ENCODE results near the gene YPEL2. TPM values are rescaled to one million over a fixed set of nuclear protein-coding genes. Genes with fewer than 3 reads are reported as not detected.

YPEL2 gene
- total and polyA plus RNA-seq, 2 of the 13 experiments (the other 11 are each of a cell fraction or from before 2014, with no cell fraction given), result 8.5 to 21.1 TPM

DNA sequence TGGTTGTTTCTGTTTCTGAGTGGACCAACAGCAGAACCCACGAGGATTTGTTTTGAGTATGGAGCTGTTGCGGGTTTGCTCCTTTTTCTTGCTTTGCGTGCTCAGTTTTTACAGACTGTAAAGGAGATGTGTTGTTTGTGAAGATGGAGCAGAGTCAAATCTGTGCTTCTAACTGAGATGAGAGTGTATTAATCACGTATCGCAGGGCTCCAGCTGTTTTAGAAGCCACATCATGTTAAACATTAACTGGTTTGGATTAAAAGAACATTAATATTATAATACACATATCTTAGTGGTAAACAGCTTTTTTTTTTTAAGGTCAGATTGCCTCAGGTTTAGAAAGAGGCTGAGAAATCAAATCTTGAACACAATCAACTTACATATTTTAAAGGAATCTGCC is 69.4 kb downstream of the YPEL2 start:
- Histone ChIP-seq H3K4me1 (ENCODE audit: insufficient read depth, low read length) (peaks cover 42% of the 10 kb centered on the region), H3K27me3 (ENCODE audit: control insufficient read depth in 1 of 2, insufficient read depth in 2 of 2, low read length in 2 of 2) (no peaks in the 10 kb centered on the region), H3K36me3 (replicated peaks in 1 of 2; ENCODE audit: control insufficient read depth in 1 of 2, insufficient read depth in 2 of 2, low read length in 2 of 2) (peaks cover 8 to 9% of the 10 kb centered on the region in 2 experiments), H3K27ac (ENCODE audit: extremely low read length, insufficient read depth, low read length) (no peak overlapping the region), H3K9me3 (ENCODE audit: low read length) (no peaks in the 10 kb centered on the region), H3K9ac (ENCODE audit: insufficient read depth, low read depth, low read length) (no peak overlapping the region), H4K20me1 (ENCODE audit: insufficient read depth, low read length) (no peaks in the 10 kb centered on the region), H3K79me2 (ENCODE audit: insufficient read depth, low read length) (no peaks in the 10 kb centered on the region), H2AFZ (ENCODE audit: low read length) (no peak overlapping the region), H3K4me2 (ENCODE audit: low read depth, low read length) (no peak overlapping the region), H3K4me3 (replicated peaks in 1 of 3; ENCODE audit: insufficient read depth in 1 of 3, low read depth in 2 of 3, low read length in 3 of 3) (no peak overlapping the region)
- DNase-seq (ENCODE audit: low spot score) (no peak), ATAC-seq (no peak), FAIRE-seq (no peak)
- 94% methylated on average over 5 of the region's 5 CpGs for WGBS (ENCODE audit: low lambda C conversion rate)
- TF ChIP-seq GFI1 (CRISPR knock-in tag; IDR thresholded peaks at IDR 0.05; ENCODE audit: borderline replicate concordance) (no peak), ZNF292 (CRISPR knock-in tag; IDR thresholded peaks at IDR 0.05; ENCODE audit: borderline replicate concordance, low read depth) (no peak), ZFAT (CRISPR knock-in tag; conservative IDR thresholded peaks at IDR 0.05) (no peak), MEIS1 (CRISPR knock-in tag; IDR thresholded peaks at IDR 0.05; ENCODE audit: borderline replicate concordance) (no peak), ETV5 (CRISPR knock-in tag; IDR thresholded peaks at IDR 0.05; ENCODE audit: borderline replicate concordance) (no peak), NR2F6 (IDR thresholded peaks at IDR 0.05) (no peak), NR2F6 (CRISPR knock-in tag; IDR thresholded peaks at IDR 0.05) (no peak), DNMT1 (CRISPR knock-in tag; IDR thresholded peaks at IDR 0.05) (no peak), HMG20B (CRISPR knock-in tag; conservative IDR thresholded peaks at IDR 0.05) (no peak)
- TF ChIP-seq, protein P1, sequence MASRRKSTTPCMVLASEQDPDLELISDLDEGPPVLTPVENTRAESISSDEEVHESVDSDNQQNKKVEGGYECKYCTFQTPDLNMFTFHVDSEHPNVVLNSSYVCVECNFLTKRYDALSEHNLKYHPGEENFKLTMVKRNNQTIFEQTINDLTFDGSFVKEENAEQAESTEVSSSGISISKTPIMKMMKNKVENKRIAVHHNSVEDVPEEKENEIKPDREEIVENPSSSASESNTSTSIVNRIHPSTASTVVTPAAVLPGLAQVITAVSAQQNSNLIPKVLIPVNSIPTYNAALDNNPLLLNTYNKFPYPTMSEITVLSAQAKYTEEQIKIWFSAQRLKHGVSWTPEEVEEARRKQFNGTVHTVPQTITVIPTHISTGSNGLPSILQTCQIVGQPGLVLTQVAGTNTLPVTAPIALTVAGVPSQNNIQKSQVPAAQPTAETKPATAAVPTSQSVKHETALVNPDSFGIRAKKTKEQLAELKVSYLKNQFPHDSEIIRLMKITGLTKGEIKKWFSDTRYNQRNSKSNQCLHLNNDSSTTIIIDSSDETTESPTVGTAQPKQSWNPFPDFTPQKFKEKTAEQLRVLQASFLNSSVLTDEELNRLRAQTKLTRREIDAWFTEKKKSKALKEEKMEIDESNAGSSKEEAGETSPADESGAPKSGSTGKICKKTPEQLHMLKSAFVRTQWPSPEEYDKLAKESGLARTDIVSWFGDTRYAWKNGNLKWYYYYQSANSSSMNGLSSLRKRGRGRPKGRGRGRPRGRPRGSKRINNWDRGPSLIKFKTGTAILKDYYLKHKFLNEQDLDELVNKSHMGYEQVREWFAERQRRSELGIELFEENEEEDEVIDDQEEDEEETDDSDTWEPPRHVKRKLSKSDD (CRISPR knock-in tag; IDR thresholded peaks at IDR 0.05; ENCODE audit: low read depth), result no peak
- TF ChIP-seq, protein P2, sequence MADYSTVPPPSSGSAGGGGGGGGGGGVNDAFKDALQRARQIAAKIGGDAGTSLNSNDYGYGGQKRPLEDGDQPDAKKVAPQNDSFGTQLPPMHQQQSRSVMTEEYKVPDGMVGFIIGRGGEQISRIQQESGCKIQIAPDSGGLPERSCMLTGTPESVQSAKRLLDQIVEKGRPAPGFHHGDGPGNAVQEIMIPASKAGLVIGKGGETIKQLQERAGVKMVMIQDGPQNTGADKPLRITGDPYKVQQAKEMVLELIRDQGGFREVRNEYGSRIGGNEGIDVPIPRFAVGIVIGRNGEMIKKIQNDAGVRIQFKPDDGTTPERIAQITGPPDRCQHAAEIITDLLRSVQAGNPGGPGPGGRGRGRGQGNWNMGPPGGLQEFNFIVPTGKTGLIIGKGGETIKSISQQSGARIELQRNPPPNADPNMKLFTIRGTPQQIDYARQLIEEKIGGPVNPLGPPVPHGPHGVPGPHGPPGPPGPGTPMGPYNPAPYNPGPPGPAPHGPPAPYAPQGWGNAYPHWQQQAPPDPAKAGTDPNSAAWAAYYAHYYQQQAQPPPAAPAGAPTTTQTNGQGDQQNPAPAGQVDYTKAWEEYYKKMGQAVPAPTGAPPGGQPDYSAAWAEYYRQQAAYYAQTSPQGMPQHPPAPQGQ (CRISPR knock-in tag; IDR thresholded peaks at IDR 0.05; ENCODE audit: borderline replicate concordance), result no peak
- TF ChIP-seq, protein P3, sequence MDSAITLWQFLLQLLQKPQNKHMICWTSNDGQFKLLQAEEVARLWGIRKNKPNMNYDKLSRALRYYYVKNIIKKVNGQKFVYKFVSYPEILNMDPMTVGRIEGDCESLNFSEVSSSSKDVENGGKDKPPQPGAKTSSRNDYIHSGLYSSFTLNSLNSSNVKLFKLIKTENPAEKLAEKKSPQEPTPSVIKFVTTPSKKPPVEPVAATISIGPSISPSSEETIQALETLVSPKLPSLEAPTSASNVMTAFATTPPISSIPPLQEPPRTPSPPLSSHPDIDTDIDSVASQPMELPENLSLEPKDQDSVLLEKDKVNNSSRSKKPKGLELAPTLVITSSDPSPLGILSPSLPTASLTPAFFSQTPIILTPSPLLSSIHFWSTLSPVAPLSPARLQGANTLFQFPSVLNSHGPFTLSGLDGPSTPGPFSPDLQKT (CRISPR knock-in tag; IDR thresholded peaks at IDR 0.05; ENCODE audit: borderline replicate concordance), result no peak
- TF ChIP-seq, protein P4, sequence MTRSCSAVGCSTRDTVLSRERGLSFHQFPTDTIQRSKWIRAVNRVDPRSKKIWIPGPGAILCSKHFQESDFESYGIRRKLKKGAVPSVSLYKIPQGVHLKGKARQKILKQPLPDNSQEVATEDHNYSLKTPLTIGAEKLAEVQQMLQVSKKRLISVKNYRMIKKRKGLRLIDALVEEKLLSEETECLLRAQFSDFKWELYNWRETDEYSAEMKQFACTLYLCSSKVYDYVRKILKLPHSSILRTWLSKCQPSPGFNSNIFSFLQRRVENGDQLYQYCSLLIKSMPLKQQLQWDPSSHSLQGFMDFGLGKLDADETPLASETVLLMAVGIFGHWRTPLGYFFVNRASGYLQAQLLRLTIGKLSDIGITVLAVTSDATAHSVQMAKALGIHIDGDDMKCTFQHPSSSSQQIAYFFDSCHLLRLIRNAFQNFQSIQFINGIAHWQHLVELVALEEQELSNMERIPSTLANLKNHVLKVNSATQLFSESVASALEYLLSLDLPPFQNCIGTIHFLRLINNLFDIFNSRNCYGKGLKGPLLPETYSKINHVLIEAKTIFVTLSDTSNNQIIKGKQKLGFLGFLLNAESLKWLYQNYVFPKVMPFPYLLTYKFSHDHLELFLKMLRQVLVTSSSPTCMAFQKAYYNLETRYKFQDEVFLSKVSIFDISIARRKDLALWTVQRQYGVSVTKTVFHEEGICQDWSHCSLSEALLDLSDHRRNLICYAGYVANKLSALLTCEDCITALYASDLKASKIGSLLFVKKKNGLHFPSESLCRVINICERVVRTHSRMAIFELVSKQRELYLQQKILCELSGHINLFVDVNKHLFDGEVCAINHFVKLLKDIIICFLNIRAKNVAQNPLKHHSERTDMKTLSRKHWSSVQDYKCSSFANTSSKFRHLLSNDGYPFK (CRISPR knock-in tag; IDR thresholded peaks at IDR 0.05; ENCODE audit: borderline replicate concordance), result no peak
- intact Hi-C loops (cut with micrococcal nuclease; ENCODE audit: unreplicated experiment) (no loop called here), in situ Hi-C loops (cut with HindIII; ENCODE audit: extremely low pct_ligation_motif_present, low pct_unique_long_range_greater_than_20kb) (no loop called here)
- POLR2A ChIA-PET, result interaction anchor here (1.3 kb wide), 1 partner anchor 33 kb away, joined by 4 read pairs; no protein-coding TSS in a partner anchor
- CTCF ChIA-PET (ENCODE audit: low intra/inter-chr PET ratio, low total read pairs), result no interaction called here
- TSS peak; percentile 13 for BruUV-seq (replicated peaks)
